ENCODE data around the gene COL5A1.

The COL5A1 gene

GRCh38 chr9:134758949-134759607, 117.5 kb downstream of the COL5A1 start:
- TF ChIP-seq TEAD4 (IDR thresholded peaks at IDR 0.05) (no peak), CREB1 (IDR thresholded peaks at IDR 0.05; ENCODE audit: low read depth) (no peak), MAX (IDR thresholded peaks at IDR 0.05) (no peak), EP300 (IDR thresholded peaks at IDR 0.05; ENCODE audit: borderline replicate concordance) (no peak), TCF12 (IDR thresholded peaks at IDR 0.05; ENCODE audit: low read depth) (no peak), USF1 (IDR thresholded peaks at IDR 0.05) (no peak), TAF1 (IDR thresholded peaks at IDR 0.05; ENCODE audit: low read depth) (no peak), RAD21 (IDR thresholded peaks at IDR 0.05; ENCODE audit: low read depth) (no peak), CEBPB (IDR thresholded peaks at IDR 0.05) (no peak), EGR1 (IDR thresholded peaks at IDR 0.05) (no peak), ZBTB7A (IDR thresholded peaks at IDR 0.05; ENCODE audit: low read depth) (no peak), REST (IDR thresholded peaks at IDR 0.05; ENCODE audit: low read depth) (no peak), YY1 (IDR thresholded peaks at IDR 0.05; ENCODE audit: low read depth) (no peak), FOXM1 (IDR thresholded peaks at IDR 0.05; ENCODE audit: borderline replicate concordance, low read depth) (no peak), NFIC (IDR thresholded peaks at IDR 0.05) (no peak)

GRCh38 chr9:134759913-134760312, 118.3 kb downstream of the COL5A1 start:
- no peak for TF ChIP-seq CEBPB (IDR thresholded peaks at IDR 0.05)
- no peak for TF ChIP-seq TEAD4 (IDR thresholded peaks at IDR 0.05)
- TF ChIP-seq NFIC (IDR thresholded peaks at IDR 0.05) = no peak
- no peak for TF ChIP-seq MAX (IDR thresholded peaks at IDR 0.05)
- no peak for TF ChIP-seq TCF12 (IDR thresholded peaks at IDR 0.05; ENCODE audit: low read depth)
- no peak for TF ChIP-seq ZBTB7A (IDR thresholded peaks at IDR 0.05; ENCODE audit: low read depth)
- no peak for TF ChIP-seq FOXM1 (IDR thresholded peaks at IDR 0.05; ENCODE audit: borderline replicate concordance, low read depth)
- no peak for TF ChIP-seq REST (IDR thresholded peaks at IDR 0.05; ENCODE audit: low read depth)
- TF ChIP-seq RAD21 (IDR thresholded peaks at IDR 0.05; ENCODE audit: low read depth) = no peak
- no peak for TF ChIP-seq EP300 (IDR thresholded peaks at IDR 0.05; ENCODE audit: borderline replicate concordance)
- no peak for TF ChIP-seq CREB1 (IDR thresholded peaks at IDR 0.05; ENCODE audit: low read depth)

DNA sequence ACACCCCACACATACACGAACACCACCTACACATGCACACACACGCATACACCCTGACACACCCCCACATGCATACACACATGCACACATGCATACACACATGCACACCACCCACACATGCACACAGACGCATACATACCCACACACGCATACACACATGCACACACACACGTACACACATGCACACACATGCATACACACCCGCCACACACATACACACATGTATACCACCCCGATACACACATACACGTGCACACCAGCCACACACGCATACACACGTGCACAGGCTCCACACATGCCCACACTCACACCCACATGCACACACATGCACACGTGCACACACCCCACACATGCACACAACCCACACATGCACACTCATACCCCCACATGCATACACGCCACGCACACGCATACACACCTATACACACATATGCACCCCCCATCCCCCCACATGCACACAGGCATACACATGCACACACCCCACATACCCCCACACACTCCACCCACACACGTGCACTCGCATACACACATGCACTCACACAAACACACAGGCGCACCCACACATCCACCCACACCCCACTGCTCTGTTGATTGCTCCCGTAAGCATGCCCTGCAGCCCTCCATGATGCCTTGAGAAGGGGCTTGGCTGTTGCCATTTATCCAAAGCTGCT, 119.3 kb downstream of the COL5A1 start:
- TF ChIP-seq ZBTB7A (IDR thresholded peaks at IDR 0.05; ENCODE audit: low read depth) (no peak), RAD21 (IDR thresholded peaks at IDR 0.05; ENCODE audit: low read depth) (no peak), TCF12 (IDR thresholded peaks at IDR 0.05; ENCODE audit: low read depth) (no peak), TEAD4 (IDR thresholded peaks at IDR 0.05) (no peak), EGR1 (IDR thresholded peaks at IDR 0.05) (no peak), USF1 (IDR thresholded peaks at IDR 0.05) (no peak), FOXM1 (IDR thresholded peaks at IDR 0.05; ENCODE audit: borderline replicate concordance, low read depth) (no peak), NFIC (IDR thresholded peaks at IDR 0.05) (no peak), REST (IDR thresholded peaks at IDR 0.05; ENCODE audit: low read depth) (no peak), EP300 (IDR thresholded peaks at IDR 0.05; ENCODE audit: borderline replicate concordance) (no peak), TAF1 (IDR thresholded peaks at IDR 0.05; ENCODE audit: low read depth) (no peak), CEBPB (IDR thresholded peaks at IDR 0.05) (no peak), YY1 (IDR thresholded peaks at IDR 0.05; ENCODE audit: low read depth) (no peak), CREB1 (IDR thresholded peaks at IDR 0.05; ENCODE audit: low read depth) (no peak), MAX (IDR thresholded peaks at IDR 0.05) (no peak)

Data from Ishikawa (cell line).